Hematopoietic multipotent progenitor cell treated with erythropoietin and hydrocortisone succinate and interleukin-3 and kit ligand, for 8 days (in vitro differentiated cells): Measurements from ENCODE around the gene TM9SF3.

Source experiments
- DNase-seq: peaks from one replicate; pipeline ENCODE4 v3.0.0-alpha.2; 2015

The TM9SF3 gene

DNA sequence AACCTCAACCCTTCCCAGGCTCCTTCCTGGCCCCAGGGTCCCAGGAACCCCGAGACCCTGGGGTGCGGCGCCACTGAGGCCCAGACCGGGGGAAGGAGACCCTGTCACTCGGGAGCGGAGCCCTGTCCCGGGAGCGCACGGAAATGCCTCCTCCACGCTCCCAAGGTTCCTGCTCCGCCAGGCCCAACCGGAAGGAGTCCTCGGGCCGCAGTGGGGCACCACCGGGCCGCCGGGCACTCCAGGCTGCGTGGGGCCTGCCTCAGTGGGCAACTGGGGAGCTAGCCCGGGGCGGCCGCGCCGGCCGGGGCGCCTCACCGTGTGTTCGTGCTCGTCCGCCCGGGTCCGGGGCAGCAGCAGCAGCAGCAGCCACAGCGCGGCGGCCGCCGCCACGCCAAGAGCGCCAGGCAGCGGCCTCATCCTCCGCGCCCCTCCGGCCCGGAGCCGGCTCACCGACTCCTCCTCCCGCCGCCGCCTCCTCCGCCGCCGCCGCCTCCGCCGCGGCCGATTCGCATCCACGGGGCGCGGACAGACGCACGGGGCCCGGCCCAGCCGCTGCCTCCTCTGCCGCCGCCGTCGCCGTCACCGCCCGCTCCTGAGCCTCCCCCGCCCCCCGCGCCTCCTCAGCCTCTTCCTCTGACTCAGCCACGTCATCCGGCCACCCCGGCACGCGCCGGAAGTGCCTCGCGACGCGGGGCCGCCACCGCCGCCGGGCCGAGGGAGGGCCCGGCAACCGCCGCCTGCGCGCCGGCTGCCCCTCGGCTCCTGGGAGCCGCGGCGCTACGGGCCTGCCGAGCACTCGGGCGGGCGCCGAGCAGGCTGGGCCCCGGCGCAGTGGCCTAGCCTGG, at the start of gene TM9SF3:
Gene TM9SF3 (minus strand): TSS at position 594 of the 845 bp plus-strand sequence. CDS start 177 bp downstream, at position 417.
- peak; percentile 86 for DNase-seq

DNA sequence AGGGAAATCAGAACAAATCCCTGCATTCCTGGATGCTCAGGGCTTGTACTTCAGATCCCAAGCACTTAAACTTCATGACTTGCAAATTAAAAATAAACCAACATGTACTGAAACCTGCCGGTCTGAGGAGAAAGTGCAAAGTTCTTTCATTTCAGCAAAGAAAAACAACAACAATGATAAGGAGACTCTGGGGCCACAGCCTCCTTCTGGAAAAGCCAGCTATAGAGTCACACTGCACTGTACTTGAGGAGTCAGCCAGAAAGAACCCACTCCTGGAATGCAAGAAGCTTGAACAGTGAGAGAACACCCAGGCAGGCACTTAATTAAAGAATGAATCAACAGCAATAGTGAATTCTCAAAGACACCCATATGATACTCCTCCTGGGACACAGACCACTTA, 49.7 kb upstream of the TM9SF3 start:
- no peak for DNase-seq

DNA sequence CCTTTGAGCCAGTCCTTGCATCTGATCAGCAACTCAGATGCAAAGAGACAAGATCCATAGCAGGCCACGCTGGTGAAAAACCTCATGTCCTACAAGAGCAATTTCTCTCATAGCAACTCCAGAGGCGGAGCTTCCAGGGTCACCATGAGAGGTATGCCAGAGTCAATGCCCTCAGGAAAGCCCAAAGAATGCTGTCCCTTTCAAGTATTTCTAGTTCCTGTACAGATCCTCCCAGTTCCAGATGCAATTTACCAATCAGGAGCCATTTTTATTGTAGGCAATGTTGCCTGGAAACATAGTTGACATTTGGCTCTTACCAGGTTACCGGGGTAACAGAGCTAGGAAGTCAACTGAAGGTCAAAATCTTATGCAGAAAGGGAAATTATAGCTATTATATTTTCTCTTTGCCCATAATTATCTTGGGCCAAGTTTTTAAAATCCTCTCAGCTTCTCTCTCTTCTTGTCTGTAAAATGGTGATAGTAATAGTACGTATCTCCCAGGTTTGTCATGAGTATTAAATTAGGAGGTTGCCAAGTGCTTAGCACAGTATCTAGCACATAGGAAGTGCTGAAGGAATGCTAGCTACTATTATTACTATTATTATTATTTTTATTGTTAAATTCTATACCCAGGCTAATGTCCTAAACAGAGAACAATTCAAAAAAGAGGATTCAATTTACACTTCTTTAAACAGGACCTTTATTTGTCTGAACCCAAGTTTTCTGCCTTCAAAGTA, 46.3 kb upstream of the TM9SF3 start:
- DNase-seq, result no peak

DNA sequence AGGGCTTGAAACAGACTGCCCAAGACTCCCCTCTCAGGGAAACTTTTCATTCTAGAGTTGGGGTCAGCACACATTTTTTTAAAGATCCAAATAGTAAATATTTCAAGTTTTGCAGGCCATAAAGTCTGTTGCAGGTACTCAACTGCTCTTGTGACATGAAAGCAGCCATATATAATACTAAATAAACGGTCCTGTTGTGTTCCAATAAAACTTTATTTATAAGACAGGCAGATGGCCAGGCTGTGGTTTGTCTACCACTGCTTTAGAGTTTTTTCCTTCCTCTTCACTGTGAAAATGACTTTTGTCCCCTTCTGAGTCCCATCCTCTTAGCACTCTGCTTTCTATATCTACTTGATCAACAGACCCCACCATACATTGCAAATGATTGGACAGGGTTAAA, 40.5 kb upstream of the TM9SF3 start:
- no peak for DNase-seq

DNA sequence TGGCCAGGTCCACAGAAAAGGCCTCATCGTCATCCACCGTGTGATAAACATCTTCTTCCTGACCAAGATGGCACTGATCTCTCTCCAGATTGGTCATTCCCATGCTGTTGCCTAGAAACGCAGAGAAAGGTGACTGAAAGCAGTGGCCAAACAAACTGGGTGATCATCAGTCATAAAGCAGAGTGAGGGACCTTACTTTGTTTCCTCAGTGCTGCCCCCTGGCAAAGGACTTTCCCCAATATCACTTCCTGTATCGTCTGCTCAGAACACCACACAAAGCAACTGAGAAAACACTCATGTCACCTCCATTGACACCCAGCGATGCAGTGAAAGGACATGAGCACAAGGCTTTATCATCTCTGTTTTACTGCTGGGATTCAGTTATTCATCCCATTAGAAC, 40.0 kb upstream of the TM9SF3 start:
- DNase-seq, result peak; percentile 65

DNA sequence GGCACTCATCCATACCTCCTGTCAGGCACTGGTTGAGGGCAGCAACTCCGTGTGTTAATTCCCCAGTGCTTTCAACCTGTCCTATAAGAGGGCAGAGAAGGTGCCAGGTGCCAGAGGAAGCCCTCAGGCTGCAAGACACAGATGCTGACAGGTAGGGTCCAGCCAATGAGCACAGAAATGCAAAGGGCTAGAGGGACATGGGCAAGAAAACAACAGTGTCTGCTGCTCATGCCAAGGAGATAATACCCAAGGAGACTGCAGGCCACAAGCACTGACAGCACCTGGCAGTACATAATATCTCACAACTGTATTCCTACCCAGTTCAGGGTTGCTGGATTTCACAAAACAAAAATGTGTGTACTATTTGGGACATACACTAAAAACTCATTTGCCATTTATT, 38.4 kb upstream of the TM9SF3 start:
- no peak for DNase-seq

DNA sequence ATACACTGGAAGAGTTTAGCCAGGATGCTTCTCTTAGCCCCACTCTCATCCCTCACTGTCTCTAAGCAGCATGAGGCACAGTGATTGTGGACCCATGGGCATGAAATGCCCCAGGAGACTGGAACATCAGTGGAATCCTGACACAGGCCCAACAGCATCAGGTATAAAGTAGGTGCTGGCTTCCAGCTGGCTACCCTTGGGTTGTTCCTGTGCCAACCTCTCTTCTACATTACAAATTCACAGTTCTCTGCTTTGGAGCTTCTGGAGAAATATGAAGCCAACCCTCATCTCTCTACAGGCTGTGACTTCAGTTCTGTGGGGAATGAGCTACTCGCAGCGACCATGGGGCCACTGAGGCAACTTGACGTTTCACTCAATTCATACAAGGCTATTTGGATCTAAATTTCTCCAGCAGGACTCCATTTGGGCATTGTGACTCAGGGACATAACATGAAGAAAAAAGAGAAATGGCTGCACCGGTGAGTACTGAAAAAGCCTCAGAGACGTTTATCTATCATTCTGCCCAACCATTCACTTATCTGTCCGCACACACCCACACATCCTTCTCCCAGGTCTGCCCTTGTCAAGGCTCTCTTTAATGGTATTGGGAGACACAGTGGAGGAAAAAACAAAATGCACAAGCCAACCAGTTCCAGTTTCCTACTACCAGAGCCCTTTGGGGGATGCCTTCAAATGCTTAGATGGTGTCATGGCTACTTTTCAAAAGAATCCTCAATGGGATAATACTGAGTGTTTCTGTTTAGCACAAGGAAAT, 35.4 kb upstream of the TM9SF3 start:
- DNase-seq, result peak; percentile 96

DNA sequence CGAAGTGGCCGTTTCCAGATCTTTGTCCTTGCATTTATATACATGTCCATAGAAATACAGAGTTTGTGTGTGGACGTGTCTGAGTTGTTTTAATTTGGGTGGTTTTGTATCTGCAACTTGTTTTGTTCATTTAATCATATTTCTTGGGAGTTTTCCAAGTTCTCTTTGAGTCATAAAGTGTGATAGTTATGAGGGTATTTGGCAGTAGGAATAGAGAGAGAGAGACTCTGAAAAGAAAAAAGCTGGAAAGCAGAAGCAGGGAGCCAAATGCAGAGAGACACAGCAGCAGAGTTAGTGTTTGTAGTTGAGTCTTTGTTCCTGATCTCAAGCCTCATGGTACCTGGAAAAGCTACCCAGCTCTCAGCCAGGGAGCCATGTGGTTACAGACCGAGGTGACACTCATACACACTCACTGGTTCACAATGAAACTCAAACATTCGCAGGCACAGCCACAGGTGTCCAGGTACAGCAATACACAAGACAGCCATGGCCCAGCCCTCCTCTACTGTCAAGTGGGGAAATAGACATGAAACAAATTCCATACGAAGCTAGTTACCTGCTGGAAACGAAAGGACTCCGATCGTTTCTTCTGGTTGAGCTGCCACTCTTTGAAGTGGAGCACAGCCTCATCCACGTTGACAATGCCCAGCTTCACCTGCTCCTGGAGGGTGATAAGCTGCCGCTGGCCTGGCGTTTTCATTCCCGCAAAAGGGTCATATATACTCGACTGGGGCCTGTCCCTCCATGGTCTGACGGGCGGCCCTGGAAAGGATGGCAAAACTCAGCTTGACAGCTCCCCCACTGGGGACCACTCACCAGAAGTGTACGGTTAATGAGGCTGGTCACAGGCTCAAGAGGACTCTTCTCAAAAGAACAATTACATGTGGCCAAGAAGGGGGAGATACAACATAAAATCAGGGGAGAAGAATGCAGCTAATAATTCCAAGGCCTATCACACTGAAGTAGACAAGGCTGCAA, 33.3 kb upstream of the TM9SF3 start:
- DNase-seq, result peak; percentile 55

DNA sequence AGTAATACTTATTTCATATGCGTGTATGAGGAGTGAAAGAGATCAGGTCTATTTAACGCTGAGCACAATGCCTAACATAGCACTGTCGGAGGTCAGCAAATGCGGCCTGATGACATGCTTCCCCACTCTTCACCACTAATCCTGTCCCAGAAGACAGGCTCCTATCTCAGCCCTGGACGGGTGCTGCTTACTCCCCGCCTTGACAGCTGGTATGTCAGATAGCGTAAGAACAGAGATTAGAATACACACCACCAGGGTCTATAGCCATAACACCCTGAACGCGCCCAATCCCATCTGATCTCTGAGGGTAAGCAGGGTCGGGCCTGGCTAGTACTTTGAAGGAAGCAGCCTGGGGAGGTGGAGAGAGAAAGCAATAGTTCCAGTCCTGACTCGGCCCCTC, 32.3 kb upstream of the TM9SF3 start:
- DNase-seq, result peak; percentile 99

DNA sequence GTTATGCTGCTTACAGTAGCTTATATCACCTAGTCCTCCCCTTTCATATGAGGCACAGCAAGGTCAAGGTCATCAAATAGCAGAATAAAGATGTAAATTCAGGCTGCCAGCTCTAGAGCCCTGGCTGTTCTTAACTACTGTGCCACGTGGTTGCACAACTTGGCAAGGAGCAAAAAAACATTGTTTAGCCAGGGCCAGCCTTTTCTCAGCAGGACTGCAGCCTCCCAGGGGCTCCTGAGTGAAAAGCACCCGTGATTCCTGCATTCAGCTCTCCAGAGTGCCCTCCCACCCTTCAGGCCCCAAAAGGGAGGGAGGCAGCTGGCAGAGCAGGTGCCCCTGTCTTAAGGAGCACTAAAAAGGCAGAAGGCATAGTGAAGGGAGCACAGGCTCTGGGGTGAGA, 31.8 kb upstream of the TM9SF3 start:
- DNase-seq, result peak; percentile 86

DNA sequence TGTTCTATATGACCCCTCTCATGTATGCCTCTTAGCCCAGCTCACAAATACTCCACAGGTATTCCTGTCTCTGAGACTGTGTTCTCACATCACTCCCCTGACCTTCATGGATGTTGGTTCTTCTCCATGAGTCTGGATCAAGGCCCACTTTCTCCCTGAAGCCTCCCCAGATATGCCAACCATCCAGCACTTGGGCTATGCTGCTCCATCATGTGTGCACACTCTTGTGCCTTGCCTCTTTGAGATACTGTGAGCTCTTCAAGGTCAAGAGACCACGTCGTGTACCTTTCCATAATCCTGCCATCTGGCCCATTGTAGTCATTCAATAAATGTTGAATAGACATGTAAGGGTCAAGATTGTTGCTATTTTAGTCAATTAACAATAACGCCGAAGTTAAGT, 30.1 kb upstream of the TM9SF3 start:
- no peak for DNase-seq

DNA sequence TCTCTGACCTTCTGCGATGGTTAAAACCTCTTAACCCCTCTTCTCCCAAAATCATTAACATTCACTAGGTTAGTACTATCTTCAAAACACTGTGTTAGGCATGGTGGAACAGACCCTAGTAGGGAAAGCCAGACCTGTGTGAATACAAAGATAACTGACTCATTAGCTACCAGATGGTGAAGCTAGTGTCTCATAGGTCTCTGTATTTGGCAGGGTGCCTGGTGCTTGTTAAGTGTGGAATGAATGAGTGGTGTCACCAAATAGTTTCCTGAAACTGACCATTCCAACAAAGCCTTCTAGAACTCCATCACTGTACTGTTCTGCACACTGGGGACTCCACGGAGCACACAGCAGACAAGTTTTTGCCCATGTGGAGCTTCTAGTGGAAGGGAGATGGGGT, 27.7 kb upstream of the TM9SF3 start:
- DNase-seq, result peak; percentile 98

DNA sequence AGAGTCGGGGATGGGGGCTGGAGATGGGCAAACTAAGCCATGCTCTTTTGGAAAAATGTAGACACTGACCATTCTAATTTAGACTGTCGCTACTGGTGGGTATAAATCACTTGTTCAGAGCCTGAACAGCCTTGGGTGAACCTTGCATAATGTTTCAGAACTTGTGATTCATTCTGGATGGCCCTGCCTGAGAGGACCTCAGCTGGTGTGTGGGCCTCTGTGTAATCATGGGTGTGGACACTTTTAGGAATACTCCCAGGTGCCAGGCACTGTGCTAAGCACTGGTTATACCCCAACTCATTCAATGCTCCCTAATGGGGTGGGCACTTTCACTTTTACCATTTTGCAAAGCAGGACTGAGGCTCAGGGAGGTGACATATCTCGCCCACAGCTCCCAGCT, 26.8 kb upstream of the TM9SF3 start:
- no peak for DNase-seq

DNA sequence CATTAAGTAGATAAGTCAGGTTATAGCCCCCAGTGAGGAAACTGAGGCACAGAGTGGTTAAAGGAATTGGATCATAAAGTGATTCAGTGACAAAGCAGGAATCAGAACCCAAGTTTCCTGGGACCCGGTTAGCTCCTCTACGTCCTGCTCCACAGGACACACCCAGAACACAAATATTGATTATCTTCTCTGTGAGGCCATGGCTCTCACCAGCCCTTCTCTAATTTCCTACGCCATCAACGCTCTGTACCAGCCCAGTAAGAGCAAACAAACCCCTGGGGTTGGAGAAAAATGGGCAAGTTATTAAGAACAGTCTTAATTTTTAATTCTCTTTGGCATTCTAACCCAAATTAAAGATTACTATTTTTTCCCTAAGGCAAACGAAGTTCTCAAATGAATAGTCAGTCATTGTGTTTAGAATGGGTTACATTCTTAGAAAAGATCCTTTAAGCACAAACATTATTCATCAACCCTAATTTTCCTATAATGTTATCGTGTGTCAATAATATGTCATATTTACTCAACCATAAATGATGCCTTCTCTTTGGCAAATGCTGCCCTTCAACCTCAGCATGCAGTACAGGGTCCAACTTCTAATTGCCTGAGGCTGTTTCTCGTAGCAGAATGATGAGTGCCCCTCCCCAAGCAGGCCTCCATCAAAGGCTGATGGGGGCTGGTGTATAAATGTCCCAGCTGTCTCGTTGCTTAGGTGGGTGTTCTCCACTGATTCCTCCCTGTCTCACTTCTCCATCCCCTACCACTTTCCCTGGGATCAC, 25.4 kb upstream of the TM9SF3 start:
- DNase-seq, result no peak

DNA sequence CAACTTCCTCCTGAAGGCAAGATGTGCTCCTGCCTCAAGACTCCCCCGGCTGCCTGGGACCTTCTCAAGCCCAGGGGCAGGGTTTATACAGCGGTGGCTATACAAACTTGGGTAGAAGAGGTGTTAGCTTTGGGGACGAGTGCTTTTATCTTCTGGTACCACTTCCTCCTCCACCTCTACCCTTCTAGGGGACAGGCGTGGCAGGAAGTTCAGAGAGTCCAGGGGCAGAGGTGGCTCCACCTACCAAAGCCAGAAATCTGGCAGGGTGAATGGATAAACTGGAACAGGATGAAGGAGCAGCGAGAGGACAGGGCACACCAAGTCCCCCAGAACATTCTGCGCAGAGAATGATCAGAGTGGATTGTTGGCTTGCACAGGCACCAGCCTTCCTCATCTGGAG, 24.0 kb upstream of the TM9SF3 start:
- no peak for DNase-seq

DNA sequence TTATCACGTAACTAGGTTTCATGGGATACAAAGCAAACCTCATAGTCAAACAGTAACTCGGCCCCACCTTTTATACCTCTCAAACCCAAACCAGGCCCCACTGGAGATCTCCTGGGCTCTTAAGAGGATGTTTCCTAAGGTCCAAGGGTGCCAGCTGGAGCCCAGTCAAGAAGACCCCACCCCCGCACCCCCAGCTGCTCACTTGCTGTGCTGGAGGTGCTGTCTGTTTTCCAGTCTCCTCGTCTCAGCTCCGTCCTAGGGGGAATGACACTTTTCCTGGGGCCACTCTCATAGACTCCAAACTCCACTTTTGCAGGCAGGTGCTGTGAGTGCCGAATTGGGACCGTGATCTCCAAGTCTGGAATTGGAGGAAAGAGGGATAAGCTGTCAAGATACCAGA, 22.7 kb upstream of the TM9SF3 start:
- no peak for DNase-seq

DNA sequence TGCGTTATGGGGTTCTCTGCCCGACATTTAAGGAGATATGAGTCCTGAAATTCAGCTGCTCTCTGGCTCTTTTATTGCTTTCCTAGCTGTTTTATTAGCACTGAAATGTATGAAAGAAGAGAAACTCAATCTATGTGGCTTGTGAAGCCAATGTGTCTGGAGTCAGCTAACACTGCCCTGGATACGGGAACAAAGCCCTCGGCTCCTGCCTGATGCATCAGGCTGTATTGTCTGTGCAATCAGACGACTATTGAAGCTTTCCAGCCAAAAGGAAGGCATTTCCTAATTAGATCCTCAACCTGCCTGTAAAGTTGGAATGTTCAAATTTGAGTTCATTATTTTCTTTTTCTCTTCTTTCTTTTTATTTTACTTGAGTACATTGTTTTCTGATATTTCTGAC, 22.0 kb upstream of the TM9SF3 start:
- no peak for DNase-seq

DNA sequence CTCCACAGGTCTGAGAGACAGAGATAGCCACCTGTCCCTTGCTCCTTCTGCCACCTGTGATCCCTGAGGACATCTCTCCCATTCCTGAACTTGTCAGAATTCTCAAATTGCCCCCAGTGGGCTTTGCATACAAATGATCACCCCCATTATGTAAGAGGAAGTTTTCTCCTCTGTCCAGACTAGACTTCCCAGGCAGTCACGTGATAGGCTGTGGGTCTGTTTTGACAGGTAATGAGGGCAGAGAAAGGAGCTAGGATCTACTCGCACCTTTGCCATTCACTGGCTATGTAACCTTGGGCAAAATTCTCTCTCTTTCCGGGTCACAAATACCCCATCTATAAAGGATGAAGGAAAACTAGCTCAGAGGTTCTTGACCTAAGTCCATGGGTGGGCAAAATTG, 21.4 kb upstream of the TM9SF3 start:
- DNase-seq, result no peak

DNA sequence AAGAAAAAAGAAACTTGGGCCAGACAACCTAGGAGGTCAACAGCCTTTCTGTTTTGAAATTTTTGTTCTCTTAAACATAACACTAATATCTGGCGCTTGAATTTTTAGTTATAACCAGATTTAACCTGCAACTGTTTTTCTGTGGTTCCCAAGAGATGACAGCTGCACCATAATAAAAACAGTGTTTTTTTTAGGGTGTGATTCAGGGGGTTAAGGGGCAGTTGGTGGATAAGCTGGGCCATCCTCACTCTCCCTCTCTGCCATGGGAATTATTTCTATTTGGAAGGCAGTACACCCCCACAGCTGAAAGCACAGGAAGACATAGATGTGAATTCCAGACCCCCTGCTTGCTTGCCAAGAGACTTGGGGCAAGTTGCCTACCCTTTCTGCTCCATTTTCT, 20.1 kb upstream of the TM9SF3 start:
- DNase-seq, result no peak

DNA sequence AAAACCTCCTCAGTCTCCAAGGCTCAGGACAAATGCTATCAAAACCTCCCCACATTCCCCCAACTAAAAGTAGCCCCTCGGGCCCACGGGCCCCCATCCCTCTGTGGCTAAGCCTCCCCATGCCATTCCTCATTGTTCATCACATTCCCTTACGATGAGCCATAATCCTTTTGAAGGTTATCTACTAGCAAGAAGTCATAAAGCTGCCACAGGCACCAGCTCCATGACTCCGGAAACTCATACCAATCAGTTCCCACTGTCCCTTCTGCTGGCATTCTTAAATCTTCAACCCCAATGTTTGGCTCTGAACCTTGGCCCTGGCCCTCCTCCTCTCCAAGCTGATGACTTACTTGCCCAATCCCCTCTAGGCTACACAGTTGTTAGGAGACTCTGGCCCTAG, 19.4 kb upstream of the TM9SF3 start:
- DNase-seq, result no peak

DNA sequence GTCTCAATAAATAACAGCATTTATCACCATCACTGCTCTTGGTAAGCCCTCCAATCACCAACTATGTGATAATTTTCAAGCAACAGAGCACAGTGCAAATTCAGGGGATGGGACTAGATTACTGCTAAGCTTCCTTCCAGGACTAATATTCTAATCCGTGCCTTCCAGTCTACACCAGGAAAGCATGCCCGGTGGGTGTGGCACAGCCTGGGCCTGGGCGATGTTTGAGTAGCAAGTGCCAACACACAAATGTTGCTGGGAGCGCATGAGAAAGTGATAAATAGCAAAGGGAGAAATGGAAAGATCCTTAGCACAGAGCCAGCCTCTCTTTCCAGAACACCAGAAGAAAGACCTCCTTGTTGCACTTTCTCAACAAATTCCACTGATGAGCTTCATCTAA, 13.5 kb upstream of the TM9SF3 start:
- no peak for DNase-seq

DNA sequence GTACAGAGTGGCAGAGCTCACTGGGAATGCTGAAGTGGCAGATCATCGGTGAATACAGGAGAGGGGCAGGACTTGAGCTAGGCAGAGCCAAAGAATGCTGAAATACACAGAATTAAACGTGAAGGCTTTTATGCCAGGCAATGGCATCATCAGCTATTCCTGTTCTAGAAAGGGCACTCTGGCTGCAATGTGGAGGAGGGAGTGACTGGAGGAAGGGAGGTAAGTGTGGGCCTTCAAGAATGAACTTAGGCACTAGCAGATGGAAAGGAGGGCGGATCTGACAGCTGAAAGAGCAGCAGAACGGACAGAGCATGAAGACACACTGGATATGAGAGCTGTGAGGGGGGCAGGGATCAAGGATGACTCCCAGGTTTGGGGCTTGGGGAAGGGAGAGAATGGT, 12.0 kb upstream of the TM9SF3 start:
- no peak for DNase-seq
